ENCODE measurements around the gene SDK1. TPM values are rescaled to one million over a fixed set of nuclear protein-coding genes. Genes with fewer than 3 reads are reported as not detected.

The SDK1 gene
- total and polyA plus RNA-seq, 2 donors (not counting 3 experiments of a cell fraction or from before 2014, with no cell fraction given), result 1.6 to 3.9 TPM

DNA sequence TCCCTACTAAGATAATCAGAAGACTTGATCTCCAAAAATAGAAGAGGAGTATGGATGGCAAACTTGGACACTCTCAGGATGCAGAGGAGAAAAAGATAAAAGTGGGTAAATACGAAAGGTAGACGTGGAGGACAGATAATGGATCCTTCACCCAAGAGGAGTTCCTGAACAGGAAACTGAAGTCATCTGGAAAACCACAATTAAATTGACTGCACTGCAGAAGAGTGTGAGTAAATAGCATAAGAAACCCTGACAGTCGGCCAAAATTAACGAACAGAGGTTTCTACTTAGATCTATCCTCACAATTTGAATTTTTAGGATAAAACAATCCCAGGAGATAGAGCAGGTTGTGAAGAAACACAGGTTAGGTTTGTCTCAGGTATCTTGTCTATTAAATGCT is 70.5 kb downstream of the SDK1 start:
- ChIA-PET POLR2A (no interaction called here), CTCF (no interaction called here)
- Histone ChIP-seq H4K20me1 (replicated peaks; ENCODE audit: control insufficient read depth, extremely low read depth, insufficient read depth, low read length) (no peaks in the 10 kb centered on the region), H3K27me3 (ENCODE audit: control insufficient read depth in 2 of 2, insufficient read depth in 2 of 2, low read length in 2 of 2) (no peaks in the 10 kb centered on the region), H3K4me3 (replicated peaks in 1 of 3; ENCODE audit: insufficient read depth in 1 of 3, low read depth in 1 of 3, low read length in 3 of 3) (no peak overlapping the region), H3K79me2 (ENCODE audit: control insufficient read depth, insufficient read depth, low read length) (no peaks in the 10 kb centered on the region), H3K9me3 (replicated peaks; ENCODE audit: control insufficient read depth, insufficient read depth, low read length) (no peaks in the 10 kb centered on the region), H3K9ac (replicated peaks; ENCODE audit: extremely low read depth, insufficient read depth, low read length) (no peak overlapping the region), H3K4me1 (ENCODE audit: control insufficient read depth, extremely low read depth, insufficient read depth, low read length) (no peaks in the 10 kb centered on the region), H3K36me3 (ENCODE audit: control insufficient read depth in 2 of 2, extremely low read depth in 1 of 2, insufficient read depth in 2 of 2, low read length in 2 of 2) (no peaks in the 10 kb centered on the region), H3K4me2 (ENCODE audit: insufficient read depth, low read length) (no peak overlapping the region), H2AFZ (ENCODE audit: low read depth, low read length) (no peak overlapping the region), H3K9me1 (replicated peaks; ENCODE audit: control insufficient read depth, extremely low read depth, insufficient read depth, low read length) (no peaks in the 10 kb centered on the region), H3K27ac (ENCODE audit: insufficient read depth, low read depth, low read length) (no peak overlapping the region)
- BruUV-seq (replicated peaks), result no TSS peak
- dilution Hi-C loops (cut with MboI; ENCODE audit: extremely low pct_ligation_motif_present, low sequenced_read_pairs), result no loop called here
- no peak for DNase-seq (ENCODE audit: low read depth, low spot score)
- TF ChIP-seq POLR2A (IDR thresholded peaks at IDR 0.05; ENCODE audit: low read depth, low read length), result no peak
- intact Hi-C loops (cut with micrococcal nuclease), result no loop called here
- FAIRE-seq, result no peak

DNA sequence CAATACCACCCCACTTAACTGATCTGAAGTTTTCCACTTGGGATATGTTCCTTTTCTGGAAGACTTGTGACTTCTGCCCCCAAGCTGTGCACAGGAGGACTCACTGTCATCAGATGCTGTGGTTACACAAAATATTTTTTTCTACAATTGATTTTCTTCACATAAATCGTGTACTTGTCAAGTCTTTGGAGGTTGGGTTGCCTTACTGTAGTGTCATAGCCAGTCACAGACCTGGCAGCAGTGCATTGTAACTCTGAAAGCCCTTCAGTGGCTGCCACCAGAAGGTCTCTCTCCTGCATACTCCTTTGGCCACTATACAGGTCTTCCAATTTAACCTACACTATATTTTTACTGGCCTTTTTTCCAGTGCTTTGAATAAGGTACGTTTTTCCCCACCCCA is 73.2 kb downstream of the SDK1 start:
- Histone ChIP-seq H2AFZ (ENCODE audit: low read depth, low read length) (no peak overlapping the region), H3K9me3 (replicated peaks; ENCODE audit: control insufficient read depth, insufficient read depth, low read length) (no peaks in the 10 kb centered on the region), H3K4me1 (ENCODE audit: control insufficient read depth, extremely low read depth, insufficient read depth, low read length) (no peaks in the 10 kb centered on the region), H3K9ac (replicated peaks; ENCODE audit: extremely low read depth, insufficient read depth, low read length) (no peak overlapping the region), H4K20me1 (replicated peaks; ENCODE audit: control insufficient read depth, extremely low read depth, insufficient read depth, low read length) (no peaks in the 10 kb centered on the region), H3K9me1 (replicated peaks; ENCODE audit: control insufficient read depth, extremely low read depth, insufficient read depth, low read length) (no peaks in the 10 kb centered on the region), H3K27ac (ENCODE audit: insufficient read depth, low read depth, low read length) (no peak overlapping the region), H3K36me3 (ENCODE audit: control insufficient read depth in 2 of 2, extremely low read depth in 1 of 2, insufficient read depth in 2 of 2, low read length in 2 of 2) (no peaks in the 10 kb centered on the region), H3K79me2 (ENCODE audit: control insufficient read depth, insufficient read depth, low read length) (no peaks in the 10 kb centered on the region), H3K4me2 (ENCODE audit: insufficient read depth, low read length) (no peak overlapping the region), H3K27me3 (ENCODE audit: control insufficient read depth in 2 of 2, insufficient read depth in 2 of 2, low read length in 2 of 2) (no peaks in the 10 kb centered on the region), H3K4me3 (replicated peaks in 1 of 3; ENCODE audit: insufficient read depth in 1 of 3, low read depth in 1 of 3, low read length in 3 of 3) (no peak overlapping the region)
- TF ChIP-seq POLR2AphosphoS5 (IDR thresholded peaks at IDR 0.05; ENCODE audit: insufficient read depth, low read depth, low read length) (no peak), EZH2 (IDR thresholded peaks at IDR 0.05; ENCODE audit: borderline replicate concordance, low read depth, low read length, severe bottlenecking) (no peak), GATA2 (IDR thresholded peaks at IDR 0.05; ENCODE audit: insufficient read depth, insufficient read length, low read depth, low read length) (no peak)
- FAIRE-seq (no peak), DNase-seq (ENCODE audit: low read depth, low spot score) (no peak)
- intact Hi-C loops (cut with micrococcal nuclease) (no loop called here), dilution Hi-C loops (cut with MboI; ENCODE audit: extremely low pct_ligation_motif_present, low sequenced_read_pairs) (no loop called here)
- ChIA-PET CTCF (interaction anchor here (0.9 kb wide), 1 partner anchor 20 kb away, joined by 3 read pairs; no protein-coding TSS in a partner anchor), POLR2A (no interaction called here)
- no TSS peak for BruUV-seq (replicated peaks)

All from endothelial cell of umbilical vein (primary cell).